HFFc6 (cell line): Measurements from ENCODE around the gene DNAH14. TPM values are rescaled to one million over a fixed set of nuclear protein-coding genes. Genes with fewer than 3 reads are reported as not detected.

ENCODE experiments used
- DNase-seq: peaks from one replicate; pipeline ENCODE4 v3.0.0-alpha.2; 2018
- H3K27ac Mint-ChIP-seq: 2 replicates; pipeline ENCODE4 v1.8.0; 2020; ENCODE audit warnings: mild to moderate bottlenecking, mixed read lengths
- H3K27me3 Mint-ChIP-seq: 2 replicates; pipeline ENCODE4 v1.8.0; 2021; ENCODE audit warnings: mild to moderate bottlenecking, moderate library complexity, mixed read lengths; ENCODE audit not compliant: insufficient read depth
- H3K36me3 Mint-ChIP-seq: 2 replicates; pipeline ENCODE4 v1.8.0; 2021; ENCODE audit warnings: low read depth, mixed read lengths
- H3K4me1 Mint-ChIP-seq: 2 replicates; pipeline ENCODE4 v1.8.0; 2020; ENCODE audit warnings: low read depth, mixed read lengths
- H3K4me3 Mint-ChIP-seq: 2 replicates; pipeline ENCODE4 v1.8.0; 2020; ENCODE audit warnings: mild to moderate bottlenecking, moderate library complexity, mixed read lengths
- H3K9me3 Mint-ChIP-seq: 2 replicates; pipeline ENCODE4 v1.8.0; 2020; ENCODE audit warnings: mild to moderate bottlenecking, mixed read lengths
- CTCF ChIP-seq: fragments of 200-600 bp; sonication (generic); IDR thresholded peaks from 2 replicates; pipeline ENCODE4 v1.5.0; 2021; ENCODE audit warnings: antibody characterized with exemption, mild to moderate bottlenecking
- total RNA-seq, 6 experiments: library from RNA; stranded (reverse); fragmentation: NEBNext Ultra II Directional; extraction: Animal tissue kit (Norgen Biotek cat#: 25700); gene quantifications; 2 replicates in 1 of 6; 3 replicates in 5 of 6; pipeline ENCODE4 v1.2.3, GENCODE V29; 2021

The DNAH14 gene
- total RNA-seq, 6 experiments from 2014 or later, result 6.0 to 8.4 (median 6.9) TPM

- Mint-ChIP-seq H3K27ac (no peak overlapping the region), H3K9me3 (peaks cover 23% of the 10 kb centered on the region), H3K4me3 (no peak overlapping the region), H3K4me1 (peaks cover 4% of the 10 kb centered on the region; the same call in 1 of the 2 replicates), H3K36me3 (no peaks in the 10 kb centered on the region; the same call in 1 of the 2 replicates), H3K27me3 (no peaks in the 10 kb centered on the region)
- TF ChIP-seq CTCF, result no peak
- DNase-seq, result no peak
Observed at GRCh38 chr1:225063722-225064121, 134.2 kb downstream of the DNAH14 start.

- peaks cover 16% of the 10 kb centered on the region; the same call in 1 of the 2 replicates for H3K4me1 Mint-ChIP-seq
- H3K27me3 Mint-ChIP-seq, result no peaks in the 10 kb centered on the region
- H3K36me3 Mint-ChIP-seq, result peaks cover 10% of the 10 kb centered on the region; the same call in 1 of the 2 replicates
- no peak for TF ChIP-seq CTCF
- H3K9me3 Mint-ChIP-seq, result peaks cover 37% of the 10 kb centered on the region
- H3K27ac Mint-ChIP-seq, result no peak overlapping the region
- DNase-seq, result no peak
- H3K4me3 Mint-ChIP-seq, result no peak overlapping the region
Observed at GRCh38 chr1:225070972-225071371, 141.5 kb downstream of the DNAH14 start.

- no peaks in the 10 kb centered on the region for H3K36me3 Mint-ChIP-seq
- H3K27me3 Mint-ChIP-seq, result no peaks in the 10 kb centered on the region
- no peaks in the 10 kb centered on the region for H3K4me1 Mint-ChIP-seq
- no peak for DNase-seq
- H3K27ac Mint-ChIP-seq, result no peak overlapping the region
- H3K9me3 Mint-ChIP-seq, result peaks cover 26% of the 10 kb centered on the region
- no peak overlapping the region for H3K4me3 Mint-ChIP-seq
- no peak for TF ChIP-seq CTCF
Observed at GRCh38 chr1:225097175-225097574, 167.7 kb downstream of the DNAH14 start.

GRCh38 chr1:225111000-225111399, 181.5 kb downstream of the DNAH14 start:
- no peak overlapping the region for H3K27ac Mint-ChIP-seq

GRCh38 chr1:225113265-225113664, 183.8 kb downstream of the DNAH14 start:
- TF ChIP-seq CTCF, result no peak
- Mint-ChIP-seq H3K9me3 (peaks cover 4% of the 10 kb centered on the region; the same call in 1 of the 2 replicates), H3K4me1 (no peaks in the 10 kb centered on the region), H3K36me3 (no peaks in the 10 kb centered on the region), H3K27me3 (no peaks in the 10 kb centered on the region), H3K27ac (no peak overlapping the region), H3K4me3 (no peak overlapping the region)
- no peak for DNase-seq

More at GRCh38 chr1:225111000-225111399, 181.5 kb downstream of the DNAH14 start:
- no peak for DNase-seq
- Mint-ChIP-seq H3K36me3 (no peaks in the 10 kb centered on the region), H3K4me3 (no peak overlapping the region), H3K27me3 (no peaks in the 10 kb centered on the region), H3K4me1 (no peaks in the 10 kb centered on the region), H3K9me3 (peaks cover 4% of the 10 kb centered on the region; the same call in 1 of the 2 replicates)
- TF ChIP-seq CTCF, result no peak
